ENCODE measurements around the gene EPB41L5.

GRCh38 chr2:120108749-120109148 lies 95.9 kb downstream of the EPB41L5 start:
- no peak for TF ChIP-seq CTCF (IDR thresholded peaks at IDR 0.05; ENCODE audit: low read length)
- TF ChIP-seq EZH2phosphoT487 (IDR thresholded peaks at IDR 0.05; ENCODE audit: low read length), result no peak
- TF ChIP-seq EZH2 (optimal IDR thresholded peaks at IDR 0.05; ENCODE audit: low read depth, low read length), result no peak
